ENCODE data around the gene PLD5. TPM values are rescaled to one million over a fixed set of nuclear protein-coding genes. Genes with fewer than 3 reads are reported as not detected.
"Not testable (repeated sequence)": the region's sequence is repeated elsewhere in the genome, so short reads cannot be mapped to it uniquely, and the experiment has no call there.

PLD5 gene
- polyA plus RNA-seq, 10 donors = 0.92 to 3.2 (median 1.2) TPM

DNA sequence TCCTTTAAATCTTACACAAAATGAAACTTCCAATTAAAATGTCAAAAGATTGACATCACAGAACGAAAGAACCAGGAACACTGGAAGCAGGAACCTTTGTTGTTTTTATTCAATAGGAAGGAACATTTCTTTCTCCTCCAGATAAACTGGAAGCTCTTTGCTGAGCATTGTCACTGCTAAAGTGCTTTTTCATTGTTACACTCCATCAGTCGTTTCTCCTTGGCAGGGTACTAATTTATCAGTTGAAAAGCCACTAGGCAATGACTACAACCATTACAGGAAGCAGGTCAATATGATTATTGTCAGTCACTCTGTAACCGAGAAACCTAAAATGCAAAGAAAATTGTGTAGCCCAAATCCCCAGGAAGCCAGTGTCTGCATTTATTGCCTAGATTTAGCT is 362.4 kb downstream of the PLD5 start:
- DNase-seq = no peak

DNA sequence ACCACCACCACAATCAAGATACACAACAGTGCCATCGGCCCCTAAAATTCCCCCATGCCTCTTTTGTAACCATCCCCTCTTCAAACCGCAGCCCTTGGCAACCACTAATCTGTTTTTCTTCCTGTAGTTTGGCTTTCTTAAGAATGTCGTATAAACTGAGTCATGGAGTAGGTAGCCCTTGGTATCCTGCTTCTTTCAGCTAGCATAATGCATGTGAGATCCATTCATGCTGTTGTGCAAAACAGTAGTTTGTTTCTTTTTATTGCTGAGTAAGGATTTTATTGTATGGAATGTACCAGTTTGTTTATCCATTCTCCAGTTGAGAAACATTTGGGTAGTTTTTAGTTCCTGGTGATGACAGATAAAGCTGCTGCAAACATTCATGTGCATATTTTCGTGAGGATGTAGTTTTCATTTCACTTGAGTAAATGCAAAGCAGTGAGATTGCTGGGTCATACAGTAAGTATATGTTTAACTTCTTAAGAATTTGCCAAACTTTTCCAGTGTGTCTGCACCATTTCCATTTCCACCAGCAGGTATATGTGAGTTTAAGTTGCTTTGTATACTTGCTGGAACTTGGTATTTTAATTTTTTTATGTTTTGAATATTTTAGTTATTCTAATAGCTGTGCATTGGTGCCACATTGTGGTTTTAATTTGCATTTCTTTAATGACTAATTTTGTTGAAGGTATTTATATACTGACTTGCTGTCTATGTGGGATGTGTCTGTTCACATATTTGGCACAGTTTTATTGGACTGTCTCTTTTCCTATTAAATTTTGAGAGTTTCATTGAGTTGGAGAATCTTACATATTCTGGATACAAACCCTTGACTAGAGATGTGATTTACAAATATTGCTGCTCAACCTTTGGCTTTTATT is 377.2 kb downstream of the PLD5 start:
- no peak for DNase-seq

DNA sequence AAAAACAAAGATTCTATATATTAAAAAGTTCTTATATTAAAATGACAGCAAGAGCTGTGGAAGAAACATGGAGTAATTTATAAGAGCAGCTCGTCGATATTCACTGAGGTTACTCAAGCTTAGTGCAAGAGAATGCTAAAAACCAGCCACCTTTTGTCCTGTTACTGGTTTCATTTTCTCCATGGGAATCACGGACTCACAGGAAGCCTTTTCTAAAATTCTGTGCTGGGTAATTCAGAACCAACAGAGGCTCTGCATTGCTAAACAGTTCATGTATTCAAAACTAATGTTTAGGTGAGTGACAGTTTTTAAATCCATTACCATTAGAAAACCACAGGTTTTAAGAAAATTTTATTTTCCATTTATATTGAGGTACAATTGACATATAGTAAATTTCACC is 377.8 kb downstream of the PLD5 start:
- no peak for DNase-seq

DNA sequence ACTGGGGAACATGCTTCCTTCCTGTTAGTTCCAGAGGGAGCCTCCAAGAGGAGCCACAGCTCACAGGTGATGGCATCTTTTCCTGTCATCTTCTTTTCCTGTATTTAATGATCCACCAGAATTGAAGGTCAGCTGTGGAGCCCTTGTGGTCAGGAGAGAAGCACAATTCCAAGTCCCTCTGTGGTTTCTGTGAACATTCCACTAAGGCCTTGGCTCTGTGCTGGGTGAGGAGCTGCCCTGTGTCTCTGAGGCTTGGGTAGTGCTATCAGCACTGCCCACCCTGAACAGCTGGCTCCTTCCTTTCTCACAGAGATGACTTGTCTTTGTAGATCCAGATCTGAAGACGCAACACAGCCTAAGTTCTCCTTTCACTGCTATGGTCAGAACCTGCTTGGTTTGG is 383.7 kb downstream of the PLD5 start:
- DNase-seq = no peak

DNA sequence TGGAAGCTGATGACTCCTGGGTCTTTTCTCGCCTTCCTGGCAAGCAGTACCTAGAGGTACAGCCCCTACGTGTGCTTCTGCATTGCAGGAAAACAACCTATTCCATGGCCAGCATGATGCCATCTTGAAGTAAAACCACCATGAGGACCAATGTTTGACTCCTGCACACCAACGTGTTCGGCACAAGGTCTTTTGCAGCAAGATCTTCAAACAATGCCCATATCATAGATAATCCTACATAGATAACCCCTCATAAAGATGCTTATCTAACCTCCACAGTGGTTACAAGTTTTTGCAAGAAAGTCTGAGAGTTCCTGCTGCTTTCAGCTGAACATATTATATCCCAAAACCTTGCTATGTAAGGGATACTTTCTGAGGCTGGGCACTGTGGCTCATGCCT is 384.5 kb downstream of the PLD5 start:
- no peak for DNase-seq

DNA sequence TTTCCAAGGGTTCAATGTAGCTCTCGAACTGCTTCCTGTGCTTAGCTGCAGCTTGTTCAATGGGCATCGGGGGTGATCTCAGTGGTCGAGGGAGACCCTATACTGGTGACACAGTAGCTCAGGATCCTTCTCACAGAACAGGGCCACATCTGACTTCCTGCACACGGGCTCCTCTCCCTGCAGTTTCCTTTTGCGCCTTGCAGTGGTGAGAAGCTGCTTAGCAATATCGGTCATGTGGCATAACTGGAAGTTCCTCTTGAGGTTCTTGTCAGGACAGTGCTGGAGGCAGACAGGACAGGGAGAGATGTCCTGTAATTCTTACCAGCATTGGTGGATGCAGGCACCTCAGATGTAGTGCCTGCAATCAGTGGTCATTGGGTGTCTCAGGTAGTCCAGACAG is 385.1 kb downstream of the PLD5 start:
- no peak for DNase-seq

DNA sequence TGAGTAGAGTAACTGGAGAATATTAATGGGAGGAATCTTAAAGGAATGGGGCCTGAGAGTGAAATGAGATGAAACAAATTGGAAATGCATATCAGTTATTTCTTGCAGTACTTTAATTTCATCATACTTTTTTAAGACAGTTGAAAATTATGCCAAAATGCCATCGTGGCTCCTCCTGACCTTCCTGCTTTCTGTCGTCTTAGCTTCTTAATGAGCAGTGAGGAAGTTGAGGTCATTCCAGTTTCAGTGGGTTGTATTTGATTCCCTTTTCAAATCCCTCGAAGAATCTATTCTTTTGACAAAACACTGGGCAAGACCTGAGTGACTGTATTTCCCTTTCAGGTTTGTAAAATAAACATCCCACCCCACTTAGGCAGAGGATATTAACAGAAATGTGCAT is 390.7 kb downstream of the PLD5 start:
- DNase-seq = no peak

DNA sequence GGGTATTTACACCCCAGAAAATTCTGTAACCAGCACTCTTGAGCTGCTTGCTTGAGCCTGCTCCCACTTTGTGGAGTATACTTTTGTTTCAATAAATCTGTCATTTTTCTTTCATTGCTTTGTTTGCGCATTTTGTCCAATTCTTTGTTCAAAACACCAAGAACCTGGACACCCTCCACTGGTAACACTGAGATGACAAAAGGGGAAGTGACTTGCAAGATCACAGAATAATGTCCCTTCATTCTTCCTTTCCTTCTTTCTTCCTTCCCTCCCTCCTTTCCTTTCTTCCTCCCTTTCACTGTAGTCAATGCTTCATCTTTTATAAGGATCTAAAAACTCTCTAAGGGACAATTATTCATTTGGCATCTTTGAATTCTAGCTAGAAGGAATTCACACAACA is 391.1 kb downstream of the PLD5 start:
- DNase-seq = no peak

DNA sequence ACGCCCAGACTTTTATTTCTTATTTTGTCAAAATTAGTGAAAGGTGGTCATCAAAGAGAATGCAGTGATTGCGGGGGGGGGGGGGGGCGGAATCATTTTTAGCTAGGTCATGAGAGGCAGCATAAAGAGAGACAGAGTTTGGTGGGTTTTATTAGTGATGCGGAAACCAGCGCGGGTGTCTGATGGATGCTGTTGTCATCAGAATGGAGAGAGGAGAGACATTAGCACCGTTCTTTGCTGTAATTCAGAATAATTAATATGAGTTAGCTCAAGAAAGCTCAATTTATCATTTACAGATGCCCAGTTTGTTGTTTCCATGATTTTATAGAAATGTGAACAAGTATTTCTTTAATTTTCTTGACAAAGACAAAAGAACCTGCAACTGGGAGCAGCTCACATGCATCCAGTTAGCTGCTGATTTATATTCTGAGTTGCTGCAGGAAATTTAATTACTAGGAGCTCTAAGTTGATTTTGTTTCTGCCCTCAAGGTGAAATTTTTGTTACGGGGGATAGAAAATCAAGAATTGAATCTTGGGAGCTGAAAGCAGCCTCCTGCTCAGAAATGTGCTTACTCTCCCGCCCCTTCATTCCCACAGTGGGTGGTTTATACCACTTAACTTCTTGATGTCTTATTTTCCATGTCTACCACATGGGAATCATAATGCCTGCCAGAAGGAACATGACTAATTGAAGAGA is 392.2 kb downstream of the PLD5 start:
- no peak for DNase-seq

DNA sequence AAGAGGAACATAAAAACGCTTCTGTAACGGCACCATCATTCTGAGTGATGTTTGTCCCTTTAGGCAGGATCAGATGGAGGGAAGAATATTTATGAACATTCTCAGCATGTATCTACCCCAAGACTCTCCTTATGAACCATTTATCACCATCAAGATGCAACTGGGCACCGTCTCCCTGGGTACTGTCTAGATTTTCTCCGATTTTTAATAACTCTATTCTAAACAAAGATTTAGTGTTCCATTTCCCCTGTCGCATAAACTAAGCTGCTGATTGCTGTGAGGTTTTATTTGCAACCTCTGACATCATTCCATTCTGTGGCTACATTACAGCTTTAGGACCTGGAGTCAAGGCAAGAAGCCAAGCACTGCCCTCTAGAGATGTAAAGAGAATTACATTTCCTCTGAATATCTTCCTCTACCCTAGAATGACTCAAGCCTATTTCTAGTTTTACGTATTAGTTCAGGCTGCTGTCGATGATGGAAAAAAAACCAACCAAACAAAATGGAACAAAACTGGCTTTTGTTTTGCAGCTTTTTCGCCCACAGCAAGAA is 395.5 kb downstream of the PLD5 start:
- no peak for DNase-seq

DNA sequence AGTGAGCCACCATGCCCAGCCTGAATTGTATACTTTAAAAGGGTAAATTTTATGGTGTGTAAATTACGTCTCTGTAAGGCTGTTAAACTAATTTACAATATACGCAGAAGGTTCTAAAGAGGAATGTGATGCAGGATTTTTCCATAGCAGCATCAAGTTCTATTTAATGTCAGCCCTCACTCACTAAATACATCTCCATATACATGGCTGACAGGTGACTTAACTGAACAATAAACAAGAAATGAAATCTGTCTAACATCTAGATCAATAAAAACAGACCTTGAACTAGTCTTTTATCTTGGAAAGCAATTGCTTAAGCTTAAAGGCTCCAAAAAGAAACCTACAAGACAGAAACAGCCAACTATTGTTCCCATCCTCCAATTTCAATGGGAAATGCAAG is 404.1 kb downstream of the PLD5 start:
- DNase-seq = no peak

DNA sequence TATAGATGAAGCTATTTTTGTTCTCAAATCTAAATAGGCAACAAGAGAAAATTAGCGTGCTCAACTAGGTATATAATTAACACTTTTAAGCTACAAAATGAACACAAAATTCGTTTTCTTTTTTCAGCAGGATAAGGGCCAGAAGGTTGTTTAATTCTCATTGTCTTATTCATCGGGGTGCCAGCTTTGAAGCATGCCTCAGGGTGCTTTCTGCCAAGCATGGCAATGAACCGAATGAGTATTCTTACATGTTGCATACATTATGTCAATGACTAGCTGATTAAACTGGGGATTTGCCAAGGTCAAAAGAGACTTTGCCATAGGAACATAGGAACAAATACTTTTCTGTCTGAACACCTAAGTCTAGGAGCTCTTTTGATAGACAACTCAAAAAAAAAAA is 423.6 kb downstream of the PLD5 start:
- no peak for DNase-seq

DNA sequence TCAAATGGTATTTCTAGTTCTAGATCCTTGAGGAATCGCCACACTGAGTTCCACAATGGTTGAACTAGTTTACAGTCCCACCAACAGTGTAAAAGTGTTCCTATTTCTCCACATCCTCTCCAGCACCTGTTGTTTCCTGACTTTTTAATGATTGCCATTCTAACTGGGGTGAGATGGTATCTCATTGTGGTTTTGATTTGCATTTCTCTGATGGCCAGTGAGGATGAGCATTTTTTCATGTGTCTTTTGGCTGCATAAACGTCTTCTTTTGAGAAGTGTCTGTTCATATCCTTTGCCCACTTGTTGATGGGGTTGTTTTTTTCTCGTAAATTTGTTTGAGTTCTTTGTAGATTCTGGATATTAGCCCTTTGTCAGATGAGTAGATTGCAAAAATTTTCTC is 427.2 kb downstream of the PLD5 start:
- not testable (repeated sequence) for DNase-seq

DNA sequence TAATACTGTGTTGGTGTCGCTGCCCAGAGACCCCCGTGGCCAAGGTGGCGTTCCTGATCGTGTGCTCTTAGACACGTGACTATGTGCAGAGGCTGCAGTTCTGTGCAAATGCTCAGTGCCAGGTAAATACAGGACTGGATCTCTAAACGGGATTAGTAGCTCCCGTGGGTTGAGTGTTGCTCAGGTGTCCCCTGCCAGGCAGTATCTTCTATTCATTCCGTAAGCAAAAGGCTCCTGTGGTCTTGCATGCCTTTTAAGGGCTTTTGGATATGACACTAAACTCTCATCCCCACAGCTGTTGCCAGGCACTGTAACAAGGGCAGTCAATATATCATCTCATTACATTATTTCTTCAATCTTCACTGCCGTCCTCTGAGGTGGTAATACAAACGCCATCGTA is 431.4 kb downstream of the PLD5 start:
- DNase-seq = no peak

DNA sequence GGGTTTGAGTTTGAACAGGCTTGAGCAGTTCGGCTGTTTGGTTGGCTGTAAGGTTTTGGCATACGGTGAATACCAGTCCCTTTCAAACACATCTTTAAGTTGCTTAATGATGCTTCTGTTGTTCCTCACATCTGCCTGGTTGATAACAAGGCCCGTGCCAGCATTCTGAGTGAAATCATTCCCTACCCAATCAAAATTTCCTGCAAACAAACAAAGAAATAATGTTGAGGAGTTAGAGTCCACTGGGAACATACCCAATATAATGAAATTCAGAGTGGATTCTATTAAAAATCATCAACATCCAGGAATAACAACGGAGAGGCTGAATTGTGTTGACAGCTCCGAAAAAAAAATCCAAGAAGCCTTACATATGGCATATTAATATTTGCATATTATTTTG is 434.6 kb downstream of the PLD5 start:
- no peak for DNase-seq

DNA sequence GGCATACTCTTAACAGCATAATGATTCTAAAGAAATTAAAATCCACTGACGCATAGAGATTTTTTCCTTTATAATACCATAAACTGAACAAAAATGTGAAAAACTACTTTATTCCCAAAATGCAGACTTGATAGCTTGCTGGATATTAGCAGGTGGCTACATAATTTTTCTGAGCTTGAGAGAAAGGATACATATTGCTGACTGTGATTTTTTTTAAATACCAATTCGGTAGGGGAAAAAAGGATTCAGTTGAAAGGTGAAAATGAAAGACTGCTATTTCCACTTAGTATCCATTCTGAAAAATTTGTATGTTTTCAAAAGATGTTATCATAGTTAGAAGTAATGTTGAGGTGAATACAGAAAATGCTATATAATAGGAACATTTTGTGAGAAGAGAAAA is 435.6 kb downstream of the PLD5 start:
- DNase-seq = no peak

DNA sequence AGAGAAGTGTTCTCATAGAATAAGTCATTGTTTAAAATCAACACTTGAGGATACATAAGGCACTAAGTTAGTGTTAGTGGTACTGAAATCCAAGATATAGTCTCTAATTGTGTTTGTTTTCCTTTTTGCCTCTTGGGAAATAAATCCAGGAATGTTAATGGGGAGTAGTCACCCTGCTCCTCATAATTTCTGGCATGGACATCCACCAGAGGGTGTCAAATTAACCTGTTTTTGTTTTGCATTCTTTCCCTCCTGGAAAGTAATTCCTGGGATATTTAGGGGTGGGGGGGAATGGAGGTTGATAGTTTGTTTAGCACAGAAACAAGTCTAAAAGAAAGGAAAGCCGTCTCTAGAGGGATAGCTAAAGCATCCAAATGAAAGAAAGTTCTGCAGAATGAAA is 437.8 kb downstream of the PLD5 start:
- DNase-seq = no peak

DNA sequence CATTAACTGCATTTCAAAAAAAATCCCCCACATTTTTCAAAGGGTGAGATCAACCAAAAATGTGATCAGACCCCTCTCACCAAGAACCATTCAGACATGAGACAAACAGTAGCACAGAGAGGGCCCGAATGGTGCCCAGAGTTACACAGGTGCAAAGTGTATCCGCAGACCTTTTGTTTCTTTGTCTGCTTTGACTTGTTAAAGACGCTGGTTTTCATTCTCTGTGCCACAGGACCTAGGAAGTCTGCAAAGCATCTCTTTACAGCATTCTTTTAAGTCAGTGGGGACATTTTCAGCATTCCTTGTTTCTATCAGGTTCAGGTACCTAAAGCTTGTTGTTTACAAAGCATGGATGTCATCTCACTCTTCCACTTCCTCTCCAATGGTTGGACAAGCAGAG is 438.4 kb downstream of the PLD5 start:
- no peak for DNase-seq

DNA sequence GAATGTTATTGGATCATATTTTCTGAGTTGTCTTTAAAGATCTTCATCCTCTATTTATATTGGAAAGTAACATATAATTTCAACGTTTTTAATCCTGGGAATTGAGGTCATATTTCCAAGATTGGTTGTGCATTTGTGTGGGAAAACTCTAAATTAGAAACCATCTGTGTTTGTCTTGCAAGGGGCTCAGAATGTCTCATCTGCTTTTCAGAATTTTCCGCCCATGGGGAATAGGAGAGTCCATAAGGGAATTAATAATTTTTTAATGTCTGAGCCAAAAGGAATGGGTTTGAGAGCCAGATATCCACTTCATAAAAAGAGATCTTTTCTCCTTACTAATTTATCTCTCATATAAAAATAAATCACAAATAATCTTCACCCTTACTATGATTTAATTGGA is 440.8 kb downstream of the PLD5 start:
- DNase-seq = peak in 2 of 3 donors; percentile 1 to 8

DNA sequence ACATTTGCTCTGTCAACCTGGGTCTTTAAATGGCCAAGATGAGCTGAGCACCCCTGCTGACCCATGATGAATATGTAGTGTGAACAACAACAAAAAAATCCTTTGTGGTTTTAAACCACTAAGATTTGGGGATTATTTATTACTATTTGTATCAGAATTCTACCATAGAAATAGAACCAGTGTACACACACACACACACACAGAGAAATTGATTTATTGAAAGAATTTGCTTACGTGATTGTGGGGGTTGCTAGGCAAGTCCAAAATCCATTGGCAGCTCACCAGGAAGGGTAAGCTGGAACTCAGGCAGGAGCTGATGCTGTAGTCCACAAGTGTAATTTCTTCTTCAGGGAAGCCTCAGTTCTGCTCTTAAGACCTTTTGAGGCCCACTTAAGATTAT is 443.1 kb downstream of the PLD5 start:
- peak in 1 of 3 donors; percentile 1 for DNase-seq

DNA sequence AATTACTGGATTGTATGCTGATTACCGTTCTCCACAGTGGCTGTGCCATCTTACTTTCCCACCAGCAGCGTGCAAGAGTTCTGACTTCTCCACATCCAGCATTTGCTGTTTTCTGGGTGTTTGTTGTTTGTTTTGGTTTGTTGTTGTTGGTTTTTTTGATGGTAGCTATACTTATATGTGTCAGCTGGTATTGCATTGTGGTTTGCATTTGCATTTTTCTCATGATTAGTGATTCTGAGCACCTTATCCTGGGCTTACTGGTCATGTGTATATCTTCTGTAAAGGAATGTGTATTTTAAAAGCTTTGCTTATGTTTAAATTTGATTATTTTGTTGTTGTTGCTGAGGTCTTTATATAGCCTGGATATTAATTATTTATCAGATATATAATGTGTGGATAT is 458.7 kb downstream of the PLD5 start:
- DNase-seq = no peak

DNA sequence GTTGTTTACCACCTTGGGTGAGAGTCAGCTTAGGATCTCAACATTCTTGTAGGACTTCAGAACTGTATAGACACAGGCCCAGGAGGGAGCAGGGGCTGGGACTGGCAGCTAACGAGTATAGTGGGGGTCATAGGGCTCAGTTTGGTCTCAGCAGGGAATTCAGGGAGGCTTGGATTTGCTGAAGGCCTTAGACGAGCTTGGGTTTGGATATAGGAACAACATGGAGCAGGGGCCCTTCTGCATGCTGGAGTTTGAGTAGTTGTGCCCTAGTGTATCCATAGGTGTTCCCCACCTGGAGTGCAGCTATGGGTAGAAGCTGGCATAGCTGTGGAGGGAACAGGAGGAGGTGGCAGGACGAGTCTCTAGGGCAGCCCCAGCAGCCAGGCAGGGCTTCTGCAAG is 462.2 kb downstream of the PLD5 start:
- DNase-seq = no peak

DNA sequence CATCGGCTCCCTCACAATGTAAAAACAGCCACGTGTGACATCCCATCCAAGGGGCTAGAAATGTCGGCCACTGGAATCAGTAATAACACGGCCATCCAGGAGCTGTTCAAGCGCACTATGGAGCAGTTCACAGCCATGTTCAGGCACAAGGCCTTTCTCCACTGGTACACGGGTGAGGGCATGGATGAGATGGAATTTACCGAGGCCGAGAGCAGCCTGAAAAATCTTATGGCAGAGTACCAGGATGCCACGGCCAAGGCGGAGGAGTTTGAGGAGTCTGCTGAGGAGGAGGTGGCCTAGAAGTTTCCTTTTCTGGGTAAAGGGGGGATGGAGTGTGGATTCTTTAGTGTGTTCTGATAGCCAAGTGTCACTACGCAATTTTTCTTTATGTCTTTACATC is 464.5 kb downstream of the PLD5 start:
- DNase-seq = no peak
